Astrocyte (in vitro differentiated cells and primary cell): ENCODE results near the gene PCDHA1. TPM values are rescaled to one million over a fixed set of nuclear protein-coding genes. Genes with fewer than 3 reads are reported as not detected.

ENCODE experiments used
- DNase-seq: peaks from one replicate; pipeline ENCODE4 v3.0.0-alpha.2; 2010; ENCODE audit warnings: low read depth
- FAIRE-seq: peaks from 2 replicates; lab custom pipeline; 2011; peaks lifted over from hg19 to GRCh38; lab: Jason Lieb, UNC
- H2AFZ ChIP-seq: 2 replicates; pipeline ENCODE4 v1.6.0; 2012; ENCODE audit warnings: low read depth, low read length, inconsistent platforms
- H3K27ac ChIP-seq: 2 replicates; pipeline ENCODE4 v1.5.1; 2011; ENCODE audit warnings: low read depth, low read length, inconsistent platforms
- H3K27me3 ChIP-seq: 2 replicates; pipeline ENCODE4 v1.6.0; 2011; ENCODE audit warnings: low read length, inconsistent platforms; ENCODE audit not compliant: insufficient read depth
- H3K36me3 ChIP-seq: 2 replicates; pipeline ENCODE4 v1.5.1; 2011; ENCODE audit warnings: low read length, inconsistent platforms; ENCODE audit not compliant: insufficient read depth
- H3K4me1 ChIP-seq: 2 replicates; pipeline ENCODE4 v1.5.1; 2011; ENCODE audit warnings: low read length, inconsistent platforms; ENCODE audit not compliant: insufficient read depth
- H3K4me2 ChIP-seq: 2 replicates; pipeline ENCODE4 v1.6.0; 2012; ENCODE audit warnings: low read length, inconsistent platforms
- H3K4me3 ChIP-seq: 2 replicates; pipeline ENCODE4 v1.5.1; 2011; ENCODE audit warnings: low read depth, mild to moderate bottlenecking, low read length, inconsistent platforms; ENCODE audit not compliant: insufficient read depth
- H3K79me2 ChIP-seq: 2 replicates; pipeline ENCODE4 v1.6.0; 2012; ENCODE audit warnings: mild to moderate bottlenecking, low read length, inconsistent platforms; ENCODE audit not compliant: insufficient read depth
- H3K9ac ChIP-seq: 2 replicates; pipeline ENCODE4 v1.6.0; 2012; ENCODE audit warnings: mild to moderate bottlenecking, low read length, inconsistent platforms
- H3K9me3 ChIP-seq: 2 replicates; pipeline ENCODE4 v1.5.1; 2012; ENCODE audit warnings: low read depth, mild to moderate bottlenecking, low read length, inconsistent platforms; ENCODE audit not compliant: insufficient read depth
- H4K20me1 ChIP-seq: 2 replicates; pipeline ENCODE4 v1.6.0; 2012; ENCODE audit warnings: low read length, inconsistent platforms; ENCODE audit not compliant: insufficient read depth
- H3K27ac Mint-ChIP-seq: one replicate; pipeline ENCODE4 v1.8.0; 2021; ENCODE audit warnings: mild to moderate bottlenecking, mixed read lengths; ENCODE audit not compliant: unreplicated experiment
- H3K27me3 Mint-ChIP-seq: one replicate; pipeline ENCODE4 v1.8.0; 2021; ENCODE audit warnings: low read depth, mixed read lengths; ENCODE audit not compliant: unreplicated experiment
- H3K36me3 Mint-ChIP-seq: one replicate; pipeline ENCODE4 v1.8.0; 2021; ENCODE audit warnings: low read depth, mixed read lengths; ENCODE audit not compliant: unreplicated experiment
- H3K4me1 Mint-ChIP-seq: one replicate; pipeline ENCODE4 v1.8.0; 2021; ENCODE audit warnings: low read depth, mixed read lengths; ENCODE audit not compliant: unreplicated experiment
- H3K4me3 Mint-ChIP-seq: one replicate; pipeline ENCODE4 v1.8.0; 2021; ENCODE audit warnings: mild to moderate bottlenecking, moderate library complexity, mixed read lengths; ENCODE audit not compliant: unreplicated experiment
- H3K9me3 Mint-ChIP-seq: one replicate; pipeline ENCODE4 v1.8.0; 2021; ENCODE audit warnings: mild to moderate bottlenecking, mixed read lengths; ENCODE audit not compliant: unreplicated experiment
- CTCF ChIP-seq: IDR thresholded peaks from 2 replicates; pipeline ENCODE4 v1.5.1; 2011; ENCODE audit warnings: low read depth, mild to moderate bottlenecking, inconsistent platforms, low read length, moderate library complexity; ENCODE audit not compliant: insufficient read depth
- EZH2 ChIP-seq: IDR thresholded peaks from 2 replicates; pipeline ENCODE4 v1.6.1; 2012; ENCODE audit warnings: mild to moderate bottlenecking, low read length, inconsistent platforms; ENCODE audit not compliant: insufficient read depth
- total RNA-seq: library from RNA; stranded (reverse); gene quantifications from 2 replicates; pipeline ENCODE4 v1.2.1, GENCODE V29; 2021

PCDHA1 gene
- total RNA-seq, 1 donor from 2014 or later = not detected

GRCh38 chr5:140857987-140858240 lies 72.0 kb downstream of the PCDHA1 start:
- Histone ChIP-seq H3K4me2 (no peak overlapping the region), H3K27me3 (no peaks in the 10 kb centered on the region), H3K4me3 (no peak overlapping the region), H3K36me3 (no peaks in the 10 kb centered on the region), H3K27ac (no peak overlapping the region), H3K9me3 (peaks cover 34% of the 10 kb centered on the region), H4K20me1 (no peaks in the 10 kb centered on the region), H3K4me1 (no peaks in the 10 kb centered on the region), H2AFZ (no peak overlapping the region), H3K79me2 (no peaks in the 10 kb centered on the region), H3K9ac (no peak overlapping the region)
- no peak for DNase-seq
- Mint-ChIP-seq H3K9me3 (peaks cover 17% of the 10 kb centered on the region), H3K4me3 (no peak overlapping the region), H3K4me1 (peaks cover 3% of the 10 kb centered on the region), H3K36me3 (peaks cover 36% of the 10 kb centered on the region), H3K27me3 (no peaks in the 10 kb centered on the region), H3K27ac (no peak overlapping the region)
- FAIRE-seq = no peak
- TF ChIP-seq CTCF (no peak), EZH2 (no peak)

GRCh38 chr5:140862441-140863295 lies 76.7 kb downstream of the PCDHA1 start:
- Histone ChIP-seq H4K20me1 (no peaks in the 10 kb centered on the region), H2AFZ (no peak overlapping the region), H3K79me2 (no peaks in the 10 kb centered on the region), H3K27me3 (no peaks in the 10 kb centered on the region), H3K4me3 (no peak overlapping the region), H3K9ac (no peak overlapping the region), H3K27ac (no peak overlapping the region), H3K4me2 (no peak overlapping the region), H3K9me3 (peaks cover 25% of the 10 kb centered on the region), H3K36me3 (no peaks in the 10 kb centered on the region), H3K4me1 (no peaks in the 10 kb centered on the region)
- Mint-ChIP-seq H3K9me3 (peaks cover 11% of the 10 kb centered on the region), H3K4me1 (no peaks in the 10 kb centered on the region), H3K36me3 (peaks cover 35% of the 10 kb centered on the region), H3K4me3 (no peak overlapping the region), H3K27me3 (no peaks in the 10 kb centered on the region), H3K27ac (no peak overlapping the region)
- TF ChIP-seq EZH2 = no peak
- TF ChIP-seq CTCF = no peak
- DNase-seq = no peak
- FAIRE-seq = no peak

- Histone ChIP-seq H2AFZ (no peak within 1 kb of the TSS), H3K9ac (no peak within 1 kb of the TSS), H3K4me2 (no peak within 1 kb of the TSS), H3K4me1 (no peaks in the 10 kb centered on the region), H3K27me3 (no peaks in the 10 kb centered on the region), H3K4me3 (no peak within 1 kb of the TSS), H4K20me1 (no peaks in the 10 kb centered on the region), H3K9me3 (peaks cover 5% of the 10 kb centered on the region), H3K27ac (no peak within 1 kb of the TSS), H3K79me2 (no peaks in the 10 kb centered on the region), H3K36me3 (no peaks in the 10 kb centered on the region)
- H3K27ac Mint-ChIP-seq = peak within 1 kb of the TSS; percentile 34
- FAIRE-seq (no peak), DNase-seq (no peak)
- H3K36me3 Mint-ChIP-seq = peaks cover 8% of the 10 kb centered on the region
- H3K27me3 Mint-ChIP-seq = no peaks in the 10 kb centered on the region
- H3K4me3 Mint-ChIP-seq = peak within 1 kb of the TSS; percentile 89
- no peaks in the 10 kb centered on the region for H3K4me1 Mint-ChIP-seq
- no peaks in the 10 kb centered on the region for H3K9me3 Mint-ChIP-seq
- TF ChIP-seq CTCF = no peak
- TF ChIP-seq EZH2 = no peak
Observed at GRCh38 chr5:140868721-140869554, 83.0 kb downstream of the PCDHA1 start, which contains the start of gene PCDHA11. TSS of gene PCDHA11 (plus strand) at chr5:140868957. CDS start at chr5:140869104, 147 bp downstream.
